NCI-H2081 (cell line): ENCODE measurements around the gene DLG4.
A peak's percentile ranks its signal among the peaks of the same experiment; 100 is the strongest.

Source experiments
- DNase-seq, 2 experiments: peaks; one replicate each; lab custom pipeline; 2025; lab: John Stamatoyannopoulos, UW

The DLG4 gene

DNA sequence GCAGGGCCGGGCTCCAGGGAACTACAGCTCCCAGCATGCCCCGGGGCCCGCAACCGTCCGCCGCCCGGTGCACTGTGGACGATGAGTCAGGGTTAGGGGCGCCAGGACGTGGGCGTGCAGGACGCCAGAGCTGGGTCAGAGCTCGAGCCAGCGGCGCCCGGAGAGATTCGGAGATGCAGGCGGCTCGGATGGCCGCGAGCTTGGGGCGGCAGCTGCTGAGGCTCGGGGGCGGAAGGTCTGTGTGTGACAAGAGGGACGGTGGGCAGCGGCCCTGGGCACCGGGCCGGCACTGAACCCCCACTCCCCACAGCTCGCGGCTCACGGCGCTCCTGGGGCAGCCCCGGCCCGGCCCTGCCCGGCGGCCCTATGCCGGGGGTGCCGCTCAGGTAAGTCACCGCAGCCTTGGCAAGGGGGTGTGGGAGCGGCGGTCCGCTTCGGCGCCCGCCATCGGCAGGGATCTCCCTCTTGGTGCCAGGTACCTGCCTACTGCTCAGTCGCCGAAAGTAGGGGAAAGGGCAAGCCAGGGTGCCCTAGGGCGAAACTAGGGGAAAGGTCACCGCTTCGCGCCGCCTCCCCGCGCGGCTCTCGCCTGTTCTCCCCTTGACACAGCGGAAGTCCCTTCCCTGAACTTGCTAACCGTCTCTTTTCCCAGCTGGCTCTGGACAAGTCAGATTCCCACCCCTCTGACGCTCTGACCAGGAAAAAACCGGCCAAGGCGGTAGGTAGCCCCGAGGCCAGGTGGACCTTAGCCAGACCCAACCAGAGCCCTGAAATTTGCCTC is at the start of gene DLG4, which contains the start of gene ACADVL:
Gene DLG4 (minus strand): TSS at position 25 of the 781 bp plus-strand sequence.
Gene ACADVL (plus strand): TSS at position 127 of the 781 bp plus-strand sequence. CDS start 47 bp downstream, at position 174.
- DNase-seq = peak in 1 of 2 experiments; percentile 52

DNA sequence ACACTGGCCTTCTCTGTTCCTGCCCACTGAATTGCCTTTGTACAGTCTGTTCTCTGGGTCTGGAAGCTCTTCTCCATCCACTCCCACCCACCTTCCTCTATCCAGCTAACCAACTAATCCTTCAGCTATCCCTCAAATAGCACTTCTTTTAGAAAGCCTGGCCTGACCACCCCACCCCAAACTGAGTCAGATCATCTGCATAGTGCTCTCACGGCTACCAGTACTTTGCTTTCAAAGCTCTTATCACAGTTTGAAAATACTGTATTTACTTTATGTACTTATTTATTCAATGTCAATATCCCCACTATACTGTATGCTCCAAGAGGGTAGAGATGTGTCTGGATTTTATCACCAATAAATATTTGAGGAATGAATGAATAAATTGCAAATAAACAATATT is 47.1 kb upstream of the DLG4 start:
- no peak for DNase-seq

DNA sequence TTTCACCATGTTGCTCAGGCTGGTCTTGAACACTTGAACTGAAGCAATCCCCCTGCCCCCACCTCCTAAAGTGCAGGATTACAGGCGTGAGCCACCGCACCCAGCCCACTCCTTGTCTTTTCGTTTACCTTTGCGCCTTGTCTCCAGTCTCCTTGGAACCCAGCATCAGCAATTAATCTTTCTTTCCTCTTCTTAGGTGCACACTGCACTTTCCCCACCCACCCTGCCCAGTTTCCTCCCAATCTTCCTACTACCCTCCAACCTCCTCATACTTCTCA is 44.1 kb upstream of the DLG4 start:
- no peak for DNase-seq

DNA sequence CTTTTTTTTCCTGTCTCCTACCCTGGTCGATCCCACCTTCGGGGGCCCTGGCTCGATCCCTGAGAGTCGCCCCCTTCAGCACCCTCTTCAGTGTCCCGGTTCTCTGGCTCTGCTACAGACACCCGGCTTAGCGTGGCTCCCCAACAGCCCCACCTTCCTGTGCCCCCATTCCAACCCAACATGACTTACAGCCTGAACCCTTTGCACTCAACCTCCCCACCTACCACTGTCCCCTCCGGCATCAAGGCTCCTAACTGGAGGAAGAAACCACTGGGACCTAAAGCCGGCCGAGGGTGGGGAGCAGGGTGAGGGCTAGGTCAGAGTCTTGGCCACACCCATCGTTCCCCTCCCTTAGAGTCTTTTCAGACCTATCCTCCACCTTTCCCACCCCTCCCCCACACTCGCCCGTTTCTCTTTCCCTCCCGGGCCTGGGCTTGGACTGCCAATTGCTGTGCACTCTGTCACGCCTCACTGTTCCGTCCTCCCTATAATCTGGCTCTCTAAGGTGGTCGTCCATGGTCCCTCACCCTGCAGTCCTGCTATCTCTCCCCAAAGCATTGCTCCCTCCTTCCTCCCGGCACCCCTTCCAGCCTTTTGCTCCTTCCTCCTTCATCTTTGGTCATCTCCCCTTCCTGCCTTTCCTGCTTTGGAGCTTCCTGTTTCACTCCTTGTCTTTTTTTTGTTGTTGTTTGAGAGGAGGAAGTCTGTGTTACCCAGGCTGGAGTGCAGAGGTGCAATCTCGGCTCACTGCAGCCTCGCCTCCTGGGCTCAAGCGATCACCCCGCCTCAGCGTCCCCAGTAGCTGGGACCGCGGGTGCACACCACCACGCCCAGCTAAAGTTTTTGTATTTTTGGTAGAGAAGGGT is 43.5 kb upstream of the DLG4 start:
- peak in 1 of 2 experiments; percentile 8 for DNase-seq

DNA sequence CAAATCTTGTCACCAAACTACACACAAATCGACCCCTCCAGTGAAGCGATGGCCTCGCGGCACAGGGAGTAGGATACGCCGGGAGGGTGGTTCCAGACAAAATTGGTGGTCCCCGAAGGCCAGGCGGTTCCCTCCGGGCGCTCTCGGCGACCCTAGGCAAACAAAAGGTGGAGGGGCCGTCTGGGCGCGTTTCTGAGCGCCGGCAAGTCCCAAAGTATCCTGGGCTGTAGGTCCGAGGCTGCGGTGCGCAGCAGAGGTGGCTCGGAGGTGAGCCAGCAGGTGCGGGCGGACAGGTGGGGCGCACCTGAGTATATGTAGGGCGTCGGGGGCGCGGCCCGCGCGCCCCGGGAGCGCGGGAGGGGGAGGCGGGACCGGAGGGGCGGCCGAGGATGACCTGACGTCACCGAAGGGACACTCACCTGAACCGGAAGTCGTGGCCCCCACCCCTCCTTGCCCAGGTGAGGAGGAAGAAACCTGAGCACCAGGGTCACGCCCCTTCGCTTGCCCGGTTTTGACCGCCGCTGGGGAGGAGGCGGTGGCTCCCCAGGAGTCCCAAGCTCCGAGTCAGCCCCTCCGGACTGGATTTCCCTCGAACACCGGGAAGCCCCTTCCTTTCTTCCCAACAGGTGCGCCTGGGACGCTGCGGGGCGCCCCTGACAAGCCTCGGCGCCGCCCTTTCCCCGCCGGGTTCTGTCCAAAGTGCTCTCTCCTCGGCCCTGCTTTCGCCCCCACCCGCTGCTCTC is 42.7 kb upstream of the DLG4 start, which contains the start of gene CLDN7:
Gene CLDN7 (minus strand): TSS at position 287 of the 743 bp plus-strand sequence. CDS start 435 bp downstream, outside the sequence.
- DNase-seq = peak; percentile 56 to 78

DNA sequence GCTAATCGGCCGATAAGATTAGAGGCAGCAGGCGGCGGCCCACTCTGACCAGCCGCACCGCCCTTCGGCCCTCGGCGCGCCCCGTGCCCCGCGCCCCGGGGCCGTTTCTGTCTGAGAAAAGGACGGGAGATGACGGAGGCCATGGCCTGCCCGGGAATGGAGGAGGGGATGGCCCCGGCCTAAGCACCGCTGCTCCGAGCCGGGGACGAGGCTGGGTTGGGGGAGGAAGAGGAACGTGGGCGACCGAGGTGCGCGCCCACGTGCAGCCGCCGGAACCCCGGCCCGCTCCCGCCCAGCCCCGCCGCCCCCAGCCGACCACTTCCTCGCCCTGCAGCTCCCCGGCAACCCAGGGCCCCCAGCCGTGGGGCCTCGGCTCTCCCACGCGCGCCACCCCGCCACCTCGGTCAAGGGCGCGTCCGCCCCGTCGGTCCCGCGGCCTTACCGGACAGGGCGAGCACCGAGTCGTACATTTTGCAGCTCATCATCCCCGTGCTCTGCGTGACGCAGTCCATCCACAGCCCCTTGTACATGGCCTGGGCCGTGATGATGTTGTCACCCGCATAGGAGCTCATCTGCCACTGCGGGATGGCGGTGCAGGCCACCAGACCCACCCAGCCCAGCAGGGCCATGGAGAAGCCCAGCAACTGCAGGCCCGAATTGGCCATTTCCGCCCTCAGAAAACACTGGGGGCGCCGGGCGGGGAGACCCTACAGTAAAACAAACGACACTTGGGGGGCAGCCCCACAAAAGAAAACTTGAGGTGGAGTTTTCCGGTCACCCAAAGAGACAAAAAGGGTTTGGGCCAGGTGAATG is 41.9 kb upstream of the DLG4 start:
- DNase-seq = no peak

DNA sequence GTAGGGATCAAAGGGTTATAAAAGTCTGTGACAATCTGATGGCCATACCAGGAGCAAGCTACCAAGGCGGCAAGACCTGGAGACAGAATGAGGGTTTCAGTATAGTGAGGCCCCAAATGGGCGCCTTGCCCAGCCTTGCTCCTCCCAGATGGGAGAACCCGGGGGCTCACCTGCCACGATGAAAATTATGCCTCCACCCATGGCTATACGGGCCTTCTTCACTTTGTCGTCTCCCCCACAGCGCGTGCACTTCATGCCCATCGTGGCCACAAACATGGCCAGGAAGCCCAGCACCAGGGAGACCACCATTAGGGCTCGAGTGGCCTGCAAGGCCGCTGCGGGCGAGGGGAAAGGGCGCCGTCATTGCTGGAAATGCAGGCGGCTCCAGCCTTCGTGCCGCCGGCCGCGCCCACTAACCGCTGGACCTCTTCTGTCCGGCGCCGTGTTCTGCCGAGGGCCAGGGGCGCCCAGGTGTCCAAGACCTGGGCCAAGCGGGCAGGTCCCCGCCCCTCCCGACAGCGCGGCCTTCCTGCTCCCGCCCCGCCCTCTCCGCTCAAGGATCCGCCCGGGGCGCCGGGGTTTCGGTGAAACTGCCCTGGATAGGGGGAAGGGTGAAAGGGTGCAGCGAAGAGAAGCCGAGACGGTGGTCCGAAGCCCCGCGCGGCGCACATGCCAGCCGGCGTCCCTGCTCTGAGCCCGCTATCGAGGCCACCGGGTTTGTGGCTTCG is 41.2 kb upstream of the DLG4 start:
- DNase-seq = peak; percentile 25 to 38

DNA sequence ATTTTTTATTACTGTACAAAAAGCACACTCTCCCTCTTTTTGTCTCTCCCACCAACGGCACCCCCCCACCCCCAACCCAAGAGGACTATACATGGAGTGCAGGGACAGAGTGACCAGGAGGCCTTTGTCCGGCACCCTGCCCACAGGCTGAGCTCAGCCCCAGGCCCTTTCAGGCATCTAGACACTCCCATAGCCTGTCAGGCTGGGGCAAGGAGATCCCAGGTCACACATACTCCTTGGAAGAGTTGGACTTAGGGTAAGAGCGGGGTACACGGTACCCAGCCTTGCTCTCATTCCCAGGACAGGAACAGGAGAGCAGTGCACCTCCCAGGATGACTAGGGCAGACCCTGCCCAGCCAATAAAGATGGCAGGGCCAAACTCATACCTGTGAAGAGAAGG is 40.5 kb upstream of the DLG4 start:
- DNase-seq = no peak

DNA sequence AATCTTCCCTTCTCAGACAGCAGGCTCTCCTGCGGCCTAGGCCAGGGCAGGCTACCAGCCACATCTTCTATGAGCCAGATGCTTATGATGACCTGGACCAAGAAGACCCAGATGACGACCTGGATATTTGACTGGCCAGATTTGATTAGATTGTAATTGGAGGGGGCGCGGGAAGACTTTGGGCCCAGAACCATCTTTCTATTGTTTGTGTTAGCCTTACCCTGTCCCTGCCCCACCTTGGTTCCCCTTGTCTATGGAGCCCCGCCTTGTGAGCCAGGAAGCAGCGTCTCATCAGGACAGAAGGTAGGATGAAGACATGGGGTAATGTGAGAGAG is 39.9 kb upstream of the DLG4 start:
- no peak for DNase-seq

DNA sequence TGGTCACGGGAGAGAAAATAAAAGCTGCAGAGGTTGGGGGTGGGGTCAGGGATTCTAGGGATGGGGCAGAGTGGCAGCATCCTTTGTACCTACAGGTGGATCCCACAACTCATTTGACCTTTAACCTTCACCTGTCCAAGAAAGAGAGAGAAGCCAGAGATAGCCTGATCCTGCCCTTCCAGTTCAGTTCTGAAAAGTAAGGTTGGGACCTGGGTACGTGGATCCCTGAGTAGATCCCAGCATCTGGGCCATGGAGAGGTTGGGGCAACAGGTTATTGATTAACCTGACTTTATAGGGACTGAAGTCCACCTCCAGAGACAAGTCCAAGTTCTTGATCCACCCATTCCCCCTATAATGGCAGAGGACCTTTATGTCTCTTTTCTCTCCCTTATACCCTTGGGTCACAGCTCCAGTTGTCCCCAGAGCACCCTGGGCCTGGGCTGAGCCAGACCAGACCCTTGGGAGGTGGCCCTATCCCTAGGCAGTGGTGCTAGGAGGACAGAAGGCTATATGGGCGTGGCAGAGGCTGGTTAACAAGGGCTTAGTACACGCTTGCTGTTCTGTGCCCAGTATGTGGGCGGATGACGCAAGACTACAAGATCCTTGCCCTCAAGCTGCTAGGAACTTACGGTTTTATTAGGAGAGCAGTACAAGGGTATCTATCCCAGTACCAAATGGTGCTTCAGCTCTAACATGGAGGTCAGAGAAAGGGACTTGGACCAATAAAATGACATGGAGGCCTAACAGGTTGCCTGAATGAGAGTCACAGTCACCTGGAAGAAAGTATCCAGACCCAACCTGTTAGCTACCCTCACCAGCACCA is 39.3 kb upstream of the DLG4 start:
- DNase-seq = no peak

DNA sequence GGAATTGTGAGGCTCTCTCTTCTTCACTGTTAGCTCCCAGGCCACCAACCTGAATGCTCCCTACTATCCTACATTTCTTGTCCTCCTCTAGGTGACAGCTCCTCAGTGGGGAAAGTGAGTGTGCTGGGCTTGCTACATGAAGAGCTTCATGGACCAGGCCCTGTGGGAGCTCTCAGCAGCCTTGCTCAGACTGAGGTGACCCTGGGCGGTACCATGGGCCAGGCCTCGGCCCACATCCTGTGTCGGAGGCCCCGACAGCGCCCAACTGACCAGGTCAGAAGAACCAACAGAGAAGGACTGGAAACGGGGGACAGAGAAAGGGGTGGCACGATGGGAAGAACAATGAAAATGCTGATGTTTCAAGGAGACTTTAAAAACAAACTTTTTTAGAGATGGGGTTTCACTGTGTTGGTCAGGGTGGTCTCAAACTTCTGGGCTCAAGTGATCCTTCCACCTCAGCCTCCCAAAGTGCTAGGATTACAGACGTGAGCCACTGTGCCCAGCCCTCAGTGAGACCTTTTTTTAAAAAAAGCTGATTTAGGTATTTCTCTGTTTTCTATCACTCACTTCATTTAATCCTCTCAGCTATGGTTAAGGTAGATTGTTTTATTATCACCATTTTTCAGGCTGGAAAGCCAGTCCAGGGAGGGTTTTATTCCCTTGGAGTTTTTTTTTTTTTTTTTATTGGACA is 37.3 kb upstream of the DLG4 start:
- DNase-seq = no peak

DNA sequence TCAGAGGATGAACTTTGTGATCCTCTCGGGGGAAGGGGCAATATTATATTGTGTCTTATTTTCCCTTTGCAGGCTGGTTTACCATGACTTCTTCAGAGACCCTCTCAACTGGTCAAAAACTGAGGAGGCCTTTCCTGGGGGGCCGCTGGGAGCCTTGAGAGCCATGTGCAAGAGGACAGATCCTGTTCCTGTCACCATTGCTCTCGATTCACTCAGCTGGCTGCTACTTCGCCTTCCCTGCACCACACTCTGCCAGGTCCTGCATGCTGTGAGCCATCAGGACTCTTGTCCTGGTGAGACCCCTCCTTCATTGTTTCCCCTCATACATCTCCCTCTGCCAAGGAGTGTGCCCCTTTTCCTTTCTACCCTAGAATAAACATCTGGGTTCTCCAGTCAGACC is 34.9 kb upstream of the DLG4 start:
- no peak for DNase-seq

DNA sequence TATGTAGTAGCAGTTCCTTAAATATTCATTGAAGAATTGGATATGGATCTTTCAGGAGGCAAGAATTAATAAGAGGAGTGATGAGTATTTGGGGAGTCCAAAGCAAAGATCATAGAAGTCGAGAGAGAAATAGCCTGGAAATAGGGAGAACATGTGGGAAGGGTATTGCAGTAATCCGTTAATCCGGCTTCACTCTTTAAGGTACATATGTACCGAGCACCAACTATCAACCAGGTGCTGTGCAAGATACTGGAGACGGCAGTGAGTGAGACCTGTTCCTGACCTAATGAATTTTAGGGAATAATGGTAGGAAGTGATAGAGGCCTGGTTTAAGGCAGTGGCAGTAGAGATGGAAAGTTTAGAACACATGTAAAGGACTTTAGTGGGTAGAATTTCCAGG is 33.4 kb upstream of the DLG4 start:
- no peak for DNase-seq

DNA sequence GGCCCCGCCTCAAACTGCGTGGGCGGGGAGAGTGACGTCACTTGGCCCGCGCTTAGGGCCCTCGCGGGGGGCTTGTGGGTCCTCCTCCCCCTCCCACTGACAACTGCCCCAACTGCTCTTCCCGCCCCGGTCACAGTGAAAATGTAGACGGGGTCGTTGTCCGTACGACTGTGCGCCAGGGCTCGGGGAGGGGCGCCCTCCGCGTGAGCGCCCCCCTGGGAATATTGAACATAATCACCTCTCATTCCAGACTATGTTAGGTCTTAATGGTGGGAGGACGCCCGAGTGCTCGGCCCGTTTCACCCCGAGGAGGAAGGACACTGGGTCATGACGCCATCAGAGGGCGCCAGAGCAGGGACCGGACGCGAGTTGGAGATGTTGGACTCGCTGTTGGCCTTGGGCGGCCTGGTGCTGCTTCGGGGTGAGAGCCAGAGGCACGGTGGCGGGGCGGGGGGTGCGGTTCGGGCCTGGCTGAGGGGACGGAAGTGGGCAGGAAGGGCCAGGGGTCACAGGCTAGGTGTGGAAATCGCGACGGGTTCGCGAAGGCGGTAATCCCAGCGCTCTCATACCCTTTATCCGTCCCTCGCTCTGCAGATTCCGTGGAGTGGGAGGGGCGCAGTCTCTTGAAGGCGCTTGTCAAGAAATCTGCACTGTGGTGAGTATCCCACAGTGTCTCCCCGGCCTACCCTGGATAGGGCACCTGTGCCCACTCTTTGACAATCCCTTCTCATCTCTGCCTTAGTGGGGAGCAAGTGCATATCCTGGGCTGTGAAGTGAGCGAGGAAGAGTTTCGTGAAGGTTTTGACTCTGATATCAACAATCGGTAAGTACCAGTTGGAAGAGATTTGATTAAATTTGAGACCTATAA is 32.8 kb upstream of the DLG4 start, which contains the start of gene ELP5:
Gene ELP5 (plus strand): TSS at position 40 of the 868 bp plus-strand sequence. CDS start 336 bp downstream, at position 376.
- peak; percentile 80 to 83 for DNase-seq

DNA sequence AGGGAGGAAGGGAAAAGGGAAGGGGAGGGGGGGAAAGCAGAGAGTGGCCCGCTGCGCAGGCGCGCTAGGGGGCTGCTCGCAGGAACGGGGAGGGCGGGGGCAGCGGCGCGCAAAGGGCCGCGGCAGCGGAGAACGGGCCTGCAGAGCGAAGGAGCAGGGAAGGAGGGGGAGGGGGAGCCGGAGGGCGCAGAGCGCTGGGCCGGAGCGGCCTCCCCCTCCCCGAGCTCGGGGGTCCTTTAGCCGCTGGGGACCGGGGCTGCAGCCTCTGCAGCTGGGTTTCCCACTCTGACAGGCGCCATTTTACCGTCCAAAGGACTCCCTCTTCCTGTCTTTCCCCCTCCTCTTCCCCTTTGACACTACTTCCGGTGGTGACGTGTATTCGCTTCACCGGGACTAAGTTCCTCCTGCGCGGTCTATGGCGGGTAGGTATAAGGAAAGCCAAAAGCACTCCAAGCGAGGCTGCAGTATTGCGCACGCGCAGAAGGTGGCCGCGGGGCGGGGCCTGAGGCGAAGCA is 32.1 kb upstream of the DLG4 start, which contains the start of gene CTDNEP1:
Gene CTDNEP1 (minus strand): TSS at position 74 of the 515 bp plus-strand sequence. CDS start 438 bp downstream, outside the sequence.
- DNase-seq = peak; percentile 92 to 95

DNA sequence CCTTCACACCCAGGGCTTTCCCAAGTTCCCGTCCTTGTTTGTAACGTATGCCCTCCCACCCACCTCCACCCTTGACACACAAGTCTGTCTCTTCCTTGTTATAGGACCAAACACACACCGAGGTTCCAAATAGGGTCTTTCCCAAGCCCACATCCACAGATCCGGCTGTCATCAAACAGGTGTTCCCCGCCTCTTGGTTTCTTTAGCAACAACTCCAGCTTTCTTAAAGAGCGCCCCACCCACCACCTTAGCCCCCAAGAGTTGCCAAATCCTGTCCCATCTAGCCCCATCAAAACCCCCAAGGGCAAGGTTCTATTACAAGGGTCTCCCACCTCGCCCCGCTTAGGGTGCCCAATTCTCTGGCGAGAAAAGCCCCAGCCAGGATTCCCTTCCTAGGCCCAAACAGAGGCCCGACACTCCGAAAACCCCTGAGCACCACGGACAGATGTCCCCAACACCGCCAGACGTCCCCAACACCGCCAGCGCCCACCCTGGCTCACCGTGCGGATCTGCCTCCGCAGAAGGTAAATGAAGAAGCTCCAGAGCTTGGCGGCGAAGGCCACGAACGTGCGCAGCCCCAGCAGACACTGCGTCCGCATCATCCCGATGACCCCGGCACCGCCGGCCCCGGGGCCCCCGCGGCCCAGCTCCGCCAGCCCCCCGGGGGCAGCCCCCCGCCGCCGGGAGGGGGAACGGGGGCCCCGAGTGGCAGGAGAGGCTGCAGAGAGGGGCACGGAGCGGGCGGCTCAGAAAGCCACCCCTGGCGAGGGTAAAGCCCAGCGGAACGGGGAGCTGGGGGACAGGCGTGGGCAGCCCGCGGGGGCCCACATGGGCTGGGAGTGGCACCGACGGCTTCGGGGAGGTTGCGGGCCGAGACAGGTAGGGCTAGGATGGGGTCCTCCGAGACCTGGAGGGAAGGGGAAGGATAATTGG is 31.3 kb upstream of the DLG4 start:
- DNase-seq = no peak

DNA sequence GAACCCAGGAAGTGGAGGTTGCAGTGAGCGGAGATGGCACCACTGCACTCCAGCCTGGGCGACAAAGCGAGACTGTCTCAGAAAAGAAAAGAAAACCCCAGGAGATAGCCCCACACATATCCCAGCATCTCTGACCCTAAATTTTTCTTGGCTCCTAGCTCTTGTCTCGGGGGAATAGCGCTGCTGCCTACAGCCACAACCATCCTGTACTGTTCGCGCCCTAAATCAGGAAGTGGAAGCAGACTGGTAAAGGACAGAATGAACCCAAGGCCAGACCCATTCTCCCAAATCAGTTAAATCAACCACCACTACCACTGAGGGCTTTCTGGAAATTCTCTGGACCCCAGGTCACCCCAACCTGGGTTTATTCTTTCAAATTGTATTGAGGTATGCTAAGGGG is 30.2 kb upstream of the DLG4 start:
- no peak for DNase-seq
